22Rv1 (cell line): ENCODE measurements around the gene IFITM10.

ENCODE experiments used
- H3K27ac ChIP-seq: fragments of 450-650 bp; 2 replicates; pipeline ENCODE4 v1.5.1; 2017
- ZFX ChIP-seq: fragments of 450-650 bp; IDR thresholded peaks from 2 replicates; pipeline ENCODE4 v1.6.1; 2017; ENCODE audit warnings: antibody characterized with exemption, borderline replicate concordance
- TF ChIP-seq, protein P1 (sequence below): fragments of 450-650 bp; IDR thresholded peaks from 2 replicates; pipeline ENCODE4 v1.5.1; 2017; ENCODE audit warnings: mild to moderate bottlenecking

Gene IFITM10

DNA sequence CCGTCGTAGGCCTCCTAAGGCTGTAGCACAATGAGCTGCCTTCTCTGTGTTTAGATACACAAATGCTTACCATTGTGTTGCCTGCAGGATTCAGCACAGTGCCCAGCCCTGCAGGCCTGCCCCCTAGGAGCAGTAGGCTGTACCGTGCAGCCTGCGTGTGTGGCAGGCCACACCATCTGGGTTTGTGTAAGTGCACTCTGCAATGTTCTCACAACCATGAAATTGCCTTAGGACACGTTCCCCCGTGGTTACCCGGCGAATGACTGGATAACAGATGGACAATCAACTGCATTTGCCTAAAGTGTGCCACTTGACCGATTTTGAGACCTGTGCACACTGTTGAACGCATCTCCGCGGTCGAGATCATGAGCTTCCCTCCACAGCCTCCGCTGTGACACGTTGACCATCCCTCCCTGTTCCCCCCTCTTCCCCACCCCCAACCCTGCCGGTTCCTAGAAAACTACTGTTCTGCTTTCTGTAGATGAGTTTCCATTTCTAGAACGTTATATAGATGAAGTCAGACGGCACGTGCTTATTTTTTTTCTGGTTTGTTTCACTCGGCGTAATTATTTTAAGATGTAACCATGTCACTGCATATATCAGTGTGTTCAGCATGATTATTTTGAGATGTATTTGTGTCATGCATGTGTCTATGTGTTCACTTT, 35.5 kb upstream of the IFITM10 start:
- no peak overlapping the region for H3K27ac ChIP-seq
- TF ChIP-seq, protein P1, sequence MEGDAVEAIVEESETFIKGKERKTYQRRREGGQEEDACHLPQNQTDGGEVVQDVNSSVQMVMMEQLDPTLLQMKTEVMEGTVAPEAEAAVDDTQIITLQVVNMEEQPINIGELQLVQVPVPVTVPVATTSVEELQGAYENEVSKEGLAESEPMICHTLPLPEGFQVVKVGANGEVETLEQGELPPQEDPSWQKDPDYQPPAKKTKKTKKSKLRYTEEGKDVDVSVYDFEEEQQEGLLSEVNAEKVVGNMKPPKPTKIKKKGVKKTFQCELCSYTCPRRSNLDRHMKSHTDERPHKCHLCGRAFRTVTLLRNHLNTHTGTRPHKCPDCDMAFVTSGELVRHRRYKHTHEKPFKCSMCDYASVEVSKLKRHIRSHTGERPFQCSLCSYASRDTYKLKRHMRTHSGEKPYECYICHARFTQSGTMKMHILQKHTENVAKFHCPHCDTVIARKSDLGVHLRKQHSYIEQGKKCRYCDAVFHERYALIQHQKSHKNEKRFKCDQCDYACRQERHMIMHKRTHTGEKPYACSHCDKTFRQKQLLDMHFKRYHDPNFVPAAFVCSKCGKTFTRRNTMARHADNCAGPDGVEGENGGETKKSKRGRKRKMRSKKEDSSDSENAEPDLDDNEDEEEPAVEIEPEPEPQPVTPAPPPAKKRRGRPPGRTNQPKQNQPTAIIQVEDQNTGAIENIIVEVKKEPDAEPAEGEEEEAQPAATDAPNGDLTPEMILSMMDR: no peak
- no peak for TF ChIP-seq ZFX

DNA sequence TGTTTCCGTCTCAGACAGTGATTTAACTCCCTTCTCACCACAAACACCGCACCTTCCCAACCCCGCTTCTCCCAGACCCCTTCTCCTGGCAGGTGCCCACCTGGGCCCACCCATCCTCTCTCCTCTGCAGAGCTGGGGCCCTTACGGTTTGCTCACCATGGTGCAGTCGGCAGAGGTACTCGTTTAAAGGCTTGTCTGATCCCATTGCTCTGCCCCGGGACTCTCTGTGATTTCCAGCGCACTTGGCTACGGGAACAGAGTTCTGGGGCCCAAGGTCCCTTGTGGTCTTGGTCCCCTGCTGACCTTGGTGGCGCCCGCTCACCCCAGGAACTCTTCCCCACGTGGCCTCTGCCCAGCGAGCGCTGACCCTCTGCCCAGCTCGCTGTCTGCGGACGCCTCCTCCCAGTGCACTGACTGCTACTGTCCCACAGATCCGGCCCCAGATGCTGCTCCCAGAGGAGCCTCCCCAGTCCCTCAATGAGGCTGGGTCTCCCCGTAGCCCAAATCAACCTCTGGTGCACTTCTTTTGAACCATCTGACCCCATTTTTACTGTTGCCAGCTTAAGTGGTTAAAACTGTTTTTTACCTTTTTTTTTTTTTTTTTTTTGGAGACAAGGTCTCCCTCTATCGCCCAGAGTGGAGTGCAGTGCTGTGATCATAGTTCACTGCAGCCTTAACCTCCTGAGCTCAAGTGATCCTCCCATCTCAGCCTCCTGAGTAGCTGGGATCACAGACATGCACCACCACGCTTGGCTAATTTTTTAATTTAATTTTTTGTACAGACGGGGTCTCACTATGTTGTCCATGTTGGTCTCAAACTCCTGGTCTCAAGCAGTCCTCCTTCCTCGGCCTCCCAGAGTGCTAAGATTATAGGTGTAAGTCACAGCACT, 34.6 kb upstream of the IFITM10 start:
- no peak overlapping the region for H3K27ac ChIP-seq
- TF ChIP-seq, protein P1: no peak
- no peak for TF ChIP-seq ZFX

DNA sequence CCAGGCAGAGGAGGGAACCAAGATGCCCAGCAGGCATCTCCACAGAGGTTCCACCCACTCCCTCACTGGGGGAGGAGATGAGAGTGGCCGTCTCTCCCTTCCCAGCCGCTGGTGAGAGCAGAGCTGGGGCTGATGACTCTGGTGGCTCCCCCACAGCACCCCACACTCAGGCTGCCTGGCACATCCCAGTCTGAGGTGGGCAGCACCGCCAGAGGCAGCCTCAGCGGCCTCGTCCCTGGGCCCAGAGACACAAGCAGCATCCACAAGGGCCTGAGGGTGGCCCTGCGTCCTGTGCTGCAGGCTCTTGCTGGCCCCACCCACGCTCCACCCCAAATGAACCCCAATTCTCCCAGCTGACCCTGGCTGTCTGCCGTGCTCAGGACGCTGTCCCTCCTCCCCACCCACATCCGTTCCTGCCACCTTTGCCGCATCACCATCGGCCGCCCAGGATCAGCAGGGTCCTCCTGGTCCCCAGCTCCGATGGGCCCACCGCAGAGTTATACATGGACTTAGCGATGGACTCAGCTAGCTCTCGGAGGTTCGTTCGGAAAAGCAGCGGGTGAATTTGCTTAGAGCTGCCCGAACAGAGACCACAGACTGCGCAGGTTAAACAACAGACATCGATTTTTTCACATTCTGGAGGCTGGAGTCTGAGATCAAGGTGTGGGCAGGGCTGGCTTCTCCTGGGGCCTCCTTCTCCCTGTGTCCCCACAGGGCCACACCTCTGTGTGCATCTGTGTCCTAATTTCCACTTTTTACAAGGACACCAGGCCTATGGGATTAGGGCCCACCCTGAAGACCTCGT, 33.5 kb upstream of the IFITM10 start:
- TF ChIP-seq, protein P1: no peak
- TF ChIP-seq ZFX: no peak
- H3K27ac ChIP-seq: no peak overlapping the region

DNA sequence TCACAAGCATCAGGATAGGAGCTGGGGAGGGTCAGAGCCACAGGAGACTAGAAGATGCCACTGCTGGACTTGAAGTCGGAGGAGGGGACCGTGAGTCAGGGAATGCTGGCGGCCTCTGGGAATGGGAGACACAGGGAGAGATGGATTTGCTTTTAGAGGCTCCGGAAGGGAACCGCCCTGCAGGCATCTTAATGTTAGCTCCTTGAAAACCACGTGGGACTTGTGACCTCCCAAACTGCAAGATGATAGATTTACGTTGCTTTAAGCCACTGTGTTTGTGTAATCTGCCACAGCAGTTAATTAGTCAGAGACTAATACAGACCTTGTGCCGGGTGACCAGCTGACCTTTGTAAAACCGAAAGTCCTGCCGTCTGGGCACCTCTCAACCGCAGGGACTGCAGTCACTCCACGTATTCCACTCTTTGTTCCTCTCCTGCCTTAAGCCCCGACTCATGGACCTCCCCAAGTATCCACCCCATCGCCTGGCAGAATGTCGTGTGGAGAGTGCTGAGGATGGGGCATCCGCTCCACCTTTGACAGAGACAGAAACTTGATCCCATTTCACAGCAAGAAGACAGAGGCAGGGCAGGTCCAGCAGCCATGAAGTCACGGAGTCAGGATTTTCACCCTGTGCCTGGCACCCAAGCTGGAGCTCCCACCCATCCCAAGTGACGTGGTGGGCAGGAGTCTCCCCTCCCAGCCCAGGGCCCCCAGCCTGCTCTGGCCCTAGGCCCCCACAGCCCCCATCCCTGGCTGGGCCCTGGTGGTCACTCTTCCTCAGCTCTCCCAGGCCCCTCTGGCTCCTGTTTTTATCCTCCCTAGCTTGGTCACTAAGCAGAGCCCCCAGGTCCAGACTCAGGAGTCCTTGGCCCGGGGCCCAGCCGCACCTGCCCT, 32.7 kb upstream of the IFITM10 start:
- TF ChIP-seq, protein P1: no peak
- TF ChIP-seq ZFX: no peak
- H3K27ac ChIP-seq: no peak overlapping the region

DNA sequence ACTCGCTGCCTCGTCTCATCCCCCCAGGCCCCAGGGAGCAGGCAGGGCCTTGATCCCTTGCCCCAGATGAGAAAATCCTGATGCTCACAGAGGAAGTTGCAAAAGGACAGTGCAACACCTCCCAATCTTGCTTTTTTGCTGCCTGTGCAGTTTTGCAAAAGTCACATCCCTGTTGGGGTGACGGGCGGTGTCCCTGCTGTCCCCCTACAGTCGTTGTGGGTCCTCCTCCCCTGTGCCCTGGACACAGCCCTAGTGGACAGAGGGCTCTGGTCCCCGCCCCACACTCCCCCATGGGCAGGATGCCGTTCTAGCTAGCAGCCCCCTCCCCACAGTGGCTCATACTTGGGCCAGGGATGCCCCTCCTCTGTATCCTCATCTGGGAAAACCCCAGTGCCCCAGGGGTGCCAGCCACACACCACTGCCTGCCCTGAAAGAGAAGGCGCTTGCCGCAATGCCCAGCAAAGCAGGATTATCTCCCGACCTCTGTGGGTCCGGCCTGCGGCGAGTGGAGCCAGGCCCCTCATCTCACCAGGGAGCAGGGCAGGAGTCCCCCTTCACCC, 31.7 kb upstream of the IFITM10 start:
- no peak for TF ChIP-seq ZFX
- TF ChIP-seq, protein P1: no peak
- no peak overlapping the region for H3K27ac ChIP-seq

DNA sequence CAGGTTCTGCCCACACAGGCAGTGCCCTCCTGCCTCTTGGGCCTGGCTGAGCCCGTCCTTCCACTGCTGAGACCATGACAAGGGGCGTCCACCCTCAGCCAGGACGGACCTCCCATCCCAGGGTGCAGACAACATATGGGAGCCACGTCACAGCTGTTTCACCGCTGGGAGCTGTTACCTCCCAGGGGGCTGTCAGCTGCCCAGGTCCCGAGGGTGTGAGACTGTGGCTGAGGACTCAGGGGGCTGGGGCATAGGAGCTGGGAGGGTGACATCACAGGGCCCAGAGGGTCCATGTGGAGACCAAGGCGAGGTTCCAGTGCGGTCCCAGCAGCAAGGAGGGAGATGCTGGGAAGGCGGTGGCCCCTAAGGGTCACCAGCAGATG, 31.2 kb upstream of the IFITM10 start:
- no peak overlapping the region for H3K27ac ChIP-seq
- TF ChIP-seq ZFX: no peak
- TF ChIP-seq, protein P1: no peak
